ENCODE measurements around the gene LRRC7. TPM values are rescaled to one million over a fixed set of nuclear protein-coding genes. Genes with fewer than 3 reads are reported as not detected.

The LRRC7 gene
- total and polyA plus RNA-seq, 5 donors from 2014 or later, result 0.07 to 0.15 (median 0.15) TPM; not detected in 2

GRCh38 chr1:70048336-70049094, 480.8 kb downstream of the LRRC7 start:
- H3K4me3 Mint-ChIP-seq, result no peak overlapping the region
- no peaks in the 10 kb centered on the region for H3K27me3 ChIP-seq (ENCODE audit: control insufficient read depth, insufficient read depth, low read length)
- H3K27ac ChIP-seq (ENCODE audit: insufficient read depth, low read length, poor library complexity, severe bottlenecking), result no peak overlapping the region
- H3K9me3 ChIP-seq (ENCODE audit: control insufficient read depth in 2 of 2, low read length in 2 of 2), result no peaks in the 10 kb centered on the region
- H3K36me3 ChIP-seq (ENCODE audit: control insufficient read depth, insufficient read depth, low read length), result no peaks in the 10 kb centered on the region
- no peaks in the 10 kb centered on the region for H3K27me3 Mint-ChIP-seq
- no peaks in the 10 kb centered on the region for H3K36me3 Mint-ChIP-seq
- H3K27ac Mint-ChIP-seq, result no peak overlapping the region
- no peaks in the 10 kb centered on the region for H3K4me1 Mint-ChIP-seq
- DNase-seq (no peak), ATAC-seq (ENCODE audit: low read depth in 2 of 2) (no peak)
- no peak overlapping the region for H3K4me3 ChIP-seq (ENCODE audit: low read depth, low read length)
- no peaks in the 10 kb centered on the region for H3K4me1 ChIP-seq (ENCODE audit: control insufficient read depth, insufficient read depth, low read length, poor library complexity, severe bottlenecking)
- H3K9me3 Mint-ChIP-seq, result no peaks in the 10 kb centered on the region

GRCh38 chr1:70051926-70052325, 484.2 kb downstream of the LRRC7 start:
- H3K27ac Mint-ChIP-seq, result no peak overlapping the region
- no peaks in the 10 kb centered on the region for H3K4me1 Mint-ChIP-seq
- no peaks in the 10 kb centered on the region for H3K27me3 ChIP-seq (ENCODE audit: control insufficient read depth, insufficient read depth, low read length)
- DNase-seq (no peak), ATAC-seq (ENCODE audit: low read depth in 2 of 2) (no peak)
- H3K27ac ChIP-seq (ENCODE audit: insufficient read depth, low read length, poor library complexity, severe bottlenecking), result no peak overlapping the region
- peaks cover 0 to 5% (median 0%) of the 10 kb centered on the region in 7 donors for H3K9me3 Mint-ChIP-seq
- no peaks in the 10 kb centered on the region for H3K27me3 Mint-ChIP-seq
- no peaks in the 10 kb centered on the region for H3K36me3 ChIP-seq (ENCODE audit: control insufficient read depth, insufficient read depth, low read length)
- H3K4me1 ChIP-seq (ENCODE audit: control insufficient read depth, insufficient read depth, low read length, poor library complexity, severe bottlenecking), result no peaks in the 10 kb centered on the region
- no peaks in the 10 kb centered on the region for H3K9me3 ChIP-seq (ENCODE audit: control insufficient read depth in 2 of 2, low read length in 2 of 2)
- H3K4me3 ChIP-seq (ENCODE audit: low read depth, low read length), result no peak overlapping the region
- H3K4me3 Mint-ChIP-seq, result no peak overlapping the region
- no peaks in the 10 kb centered on the region for H3K36me3 Mint-ChIP-seq

GRCh38 chr1:70057500-70057899, 489.8 kb downstream of the LRRC7 start:
- DNase-seq, result no peak
- Mint-ChIP-seq H3K27me3 (no peaks in the 10 kb centered on the region), H3K36me3 (no peaks in the 10 kb centered on the region), H3K27ac (no peak overlapping the region), H3K4me3 (no peak overlapping the region), H3K9me3 (peaks cover 0 to 5% (median 0%) of the 10 kb centered on the region in 7 donors), H3K4me1 (no peaks in the 10 kb centered on the region)
- H3K9me3 ChIP-seq (ENCODE audit: control insufficient read depth in 2 of 2, low read length in 2 of 2), result no peaks in the 10 kb centered on the region
- no peak overlapping the region for H3K4me3 ChIP-seq (ENCODE audit: low read depth, low read length)
- H3K4me1 ChIP-seq (ENCODE audit: control insufficient read depth, insufficient read depth, low read length, poor library complexity, severe bottlenecking), result no peaks in the 10 kb centered on the region
- ATAC-seq (ENCODE audit: low read depth in 2 of 2), result no peak
- H3K27ac ChIP-seq (ENCODE audit: insufficient read depth, low read length, poor library complexity, severe bottlenecking), result no peak overlapping the region
- no peaks in the 10 kb centered on the region for H3K36me3 ChIP-seq (ENCODE audit: control insufficient read depth, insufficient read depth, low read length)
- no peaks in the 10 kb centered on the region for H3K27me3 ChIP-seq (ENCODE audit: control insufficient read depth, insufficient read depth, low read length)

DNA sequence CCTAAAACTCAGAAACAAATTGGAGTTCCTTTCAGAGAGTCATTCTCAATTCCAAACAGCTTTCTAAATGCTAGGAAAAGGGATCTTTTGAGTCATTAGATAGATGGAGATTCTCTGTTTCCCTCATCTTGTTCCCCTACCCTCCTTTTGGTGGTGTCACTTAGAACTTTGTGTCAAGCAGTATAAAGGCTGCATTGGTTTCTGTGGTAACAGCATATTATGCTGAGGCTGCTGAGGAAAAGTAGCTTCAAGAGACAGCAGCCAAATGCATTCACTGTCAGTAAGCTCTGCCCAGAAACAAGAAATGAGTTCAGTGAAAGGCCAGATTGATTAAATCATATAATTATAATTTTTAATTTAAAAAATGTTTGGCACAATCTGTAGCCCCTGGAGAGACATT, 493.5 kb downstream of the LRRC7 start:
- Histone ChIP-seq H3K9me3 (ENCODE audit: control insufficient read depth in 2 of 2, low read length in 2 of 2) (no peaks in the 10 kb centered on the region), H3K36me3 (ENCODE audit: control insufficient read depth, insufficient read depth, low read length) (no peaks in the 10 kb centered on the region), H3K4me1 (ENCODE audit: control insufficient read depth, insufficient read depth, low read length, poor library complexity, severe bottlenecking) (no peaks in the 10 kb centered on the region), H3K27me3 (ENCODE audit: control insufficient read depth, insufficient read depth, low read length) (no peaks in the 10 kb centered on the region), H3K4me3 (ENCODE audit: low read depth, low read length) (no peak overlapping the region), H3K27ac (ENCODE audit: insufficient read depth, low read length, poor library complexity, severe bottlenecking) (no peak overlapping the region)
- Mint-ChIP-seq H3K36me3 (no peaks in the 10 kb centered on the region), H3K4me1 (no peaks in the 10 kb centered on the region), H3K27ac (no peak overlapping the region), H3K27me3 (no peaks in the 10 kb centered on the region), H3K9me3 (peaks cover 0 to 1% (median 0%) of the 10 kb centered on the region in 7 donors), H3K4me3 (no peak overlapping the region)
- DNase-seq (no peak), ATAC-seq (ENCODE audit: low read depth in 2 of 2) (no peak)

DNA sequence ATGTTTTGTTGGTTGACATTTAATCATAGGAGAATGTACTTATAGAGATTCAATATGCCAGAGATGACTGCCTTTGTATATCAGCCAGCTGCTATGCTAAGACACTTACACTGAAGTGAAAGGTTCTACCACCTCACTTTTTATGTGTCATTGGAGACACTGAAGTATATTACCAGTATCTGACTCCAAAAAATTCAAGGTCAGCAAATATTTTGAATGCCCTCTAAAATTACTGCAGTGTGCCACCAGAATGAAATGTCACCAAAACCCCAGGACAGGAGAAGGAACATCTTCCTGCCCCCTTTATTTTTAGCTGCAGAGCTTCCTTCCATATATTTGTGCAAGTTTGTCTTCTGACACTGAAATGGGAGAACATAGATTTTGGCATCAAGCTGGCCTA, 496.1 kb downstream of the LRRC7 start:
- no peak overlapping the region for H3K4me3 ChIP-seq (ENCODE audit: low read depth, low read length)
- Mint-ChIP-seq H3K9me3 (peaks cover 0 to 9% (median 0%) of the 10 kb centered on the region in 7 donors), H3K4me3 (no peak overlapping the region), H3K36me3 (no peaks in the 10 kb centered on the region), H3K27ac (no peak overlapping the region), H3K4me1 (no peaks in the 10 kb centered on the region), H3K27me3 (no peaks in the 10 kb centered on the region)
- H3K36me3 ChIP-seq (ENCODE audit: control insufficient read depth, insufficient read depth, low read length), result no peaks in the 10 kb centered on the region
- H3K4me1 ChIP-seq (ENCODE audit: control insufficient read depth, insufficient read depth, low read length, poor library complexity, severe bottlenecking), result no peaks in the 10 kb centered on the region
- no peaks in the 10 kb centered on the region for H3K27me3 ChIP-seq (ENCODE audit: control insufficient read depth, insufficient read depth, low read length)
- DNase-seq (no peak), ATAC-seq (ENCODE audit: low read depth in 2 of 2) (no peak)
- H3K27ac ChIP-seq (ENCODE audit: insufficient read depth, low read length, poor library complexity, severe bottlenecking), result no peak overlapping the region
- H3K9me3 ChIP-seq (ENCODE audit: control insufficient read depth in 2 of 2, low read length in 2 of 2), result no peaks in the 10 kb centered on the region

GRCh38 chr1:70066711-70067110, 499.0 kb downstream of the LRRC7 start:
- H3K9me3 Mint-ChIP-seq, result peaks cover 0 to 9% (median 2%) of the 10 kb centered on the region in 7 donors
- H3K4me1 Mint-ChIP-seq, result no peaks in the 10 kb centered on the region
- H3K27ac Mint-ChIP-seq, result no peak overlapping the region
- DNase-seq (no peak), ATAC-seq (ENCODE audit: low read depth in 2 of 2) (no peak)
- Histone ChIP-seq H3K27me3 (ENCODE audit: control insufficient read depth, insufficient read depth, low read length) (no peaks in the 10 kb centered on the region), H3K27ac (ENCODE audit: insufficient read depth, low read length, poor library complexity, severe bottlenecking) (no peak overlapping the region), H3K4me1 (ENCODE audit: control insufficient read depth, insufficient read depth, low read length, poor library complexity, severe bottlenecking) (no peaks in the 10 kb centered on the region), H3K9me3 (ENCODE audit: control insufficient read depth in 2 of 2, low read length in 2 of 2) (no peaks in the 10 kb centered on the region), H3K4me3 (ENCODE audit: low read depth, low read length) (no peak overlapping the region), H3K36me3 (ENCODE audit: control insufficient read depth, insufficient read depth, low read length) (no peaks in the 10 kb centered on the region)
- H3K27me3 Mint-ChIP-seq, result peaks cover 5% of the 10 kb centered on the region
- no peak overlapping the region for H3K4me3 Mint-ChIP-seq
- no peaks in the 10 kb centered on the region for H3K36me3 Mint-ChIP-seq

DNA sequence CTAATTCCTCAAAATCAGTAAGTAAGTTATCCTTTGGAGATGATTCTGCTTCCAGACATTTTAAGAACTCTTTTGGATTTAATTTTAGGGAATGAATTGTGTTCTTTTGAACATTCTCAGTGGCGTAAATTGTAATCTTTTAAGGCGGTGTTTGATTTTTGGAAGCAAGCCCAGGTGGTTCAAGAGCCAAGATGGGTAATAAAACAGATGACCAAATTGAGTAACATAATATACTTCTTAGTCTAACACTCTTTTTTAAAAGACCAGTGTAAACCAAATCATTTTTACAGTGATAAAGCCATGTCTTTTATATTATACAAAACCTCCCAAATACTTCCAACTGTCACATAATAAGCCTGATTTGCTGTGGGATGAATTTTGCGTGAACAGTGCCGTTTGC, 503.9 kb downstream of the LRRC7 start:
- no peaks in the 10 kb centered on the region for H3K4me1 ChIP-seq (ENCODE audit: control insufficient read depth, insufficient read depth, low read length, poor library complexity, severe bottlenecking)
- Mint-ChIP-seq H3K27ac (no peak overlapping the region), H3K4me1 (no peaks in the 10 kb centered on the region), H3K4me3 (no peak overlapping the region), H3K27me3 (peaks cover 5% of the 10 kb centered on the region), H3K36me3 (no peaks in the 10 kb centered on the region), H3K9me3 (peaks cover 0 to 8% (median 3%) of the 10 kb centered on the region in 7 donors)
- H3K36me3 ChIP-seq (ENCODE audit: control insufficient read depth, insufficient read depth, low read length), result no peaks in the 10 kb centered on the region
- H3K27ac ChIP-seq (ENCODE audit: insufficient read depth, low read length, poor library complexity, severe bottlenecking), result no peak overlapping the region
- H3K9me3 ChIP-seq (ENCODE audit: control insufficient read depth in 2 of 2, low read length in 2 of 2), result no peaks in the 10 kb centered on the region
- ATAC-seq (ENCODE audit: low read depth in 2 of 2) (no peak), DNase-seq (no peak)
- H3K27me3 ChIP-seq (ENCODE audit: control insufficient read depth, insufficient read depth, low read length), result no peaks in the 10 kb centered on the region
- H3K4me3 ChIP-seq (ENCODE audit: low read depth, low read length), result no peak overlapping the region

- Histone ChIP-seq H3K4me1 (ENCODE audit: control insufficient read depth, insufficient read depth, low read length, poor library complexity, severe bottlenecking) (no peaks in the 10 kb centered on the region), H3K36me3 (ENCODE audit: control insufficient read depth, insufficient read depth, low read length) (no peaks in the 10 kb centered on the region), H3K4me3 (ENCODE audit: low read depth, low read length) (no peak overlapping the region), H3K27me3 (ENCODE audit: control insufficient read depth, insufficient read depth, low read length) (no peaks in the 10 kb centered on the region), H3K27ac (ENCODE audit: insufficient read depth, low read length, poor library complexity, severe bottlenecking) (no peak overlapping the region), H3K9me3 (ENCODE audit: control insufficient read depth in 2 of 2, low read length in 2 of 2) (no peaks in the 10 kb centered on the region)
- peaks cover 5% of the 10 kb centered on the region for H3K27me3 Mint-ChIP-seq
- ATAC-seq (ENCODE audit: low read depth in 2 of 2) (no peak), DNase-seq (no peak)
- H3K9me3 Mint-ChIP-seq, result peaks cover 0 to 7% (median 1%) of the 10 kb centered on the region in 7 donors
- no peak overlapping the region for H3K4me3 Mint-ChIP-seq
- H3K4me1 Mint-ChIP-seq, result no peaks in the 10 kb centered on the region
- H3K36me3 Mint-ChIP-seq, result no peaks in the 10 kb centered on the region
- H3K27ac Mint-ChIP-seq, result peak overlapping the region in 1 of 3 donors; percentile 55
These were observed 504.6 kb downstream of the LRRC7 start for GRCh38 chr1:70072231-70072751.

All from CD4-positive, CD25-positive, alpha-beta regulatory T cell (primary cell).